GM23338 (cell line): ENCODE measurements around the gene OR13C4. TPM values are rescaled to one million over a fixed set of nuclear protein-coding genes. Genes with fewer than 3 reads are reported as not detected.

ENCODE experiments used
- polyA plus RNA-seq: library from polyadenylated mRNA; unstranded; fragments of >200 nt; fragmentation: Nextera tagmentation; extraction: Ambion mirVana; gene quantifications from 2 replicates; pipeline ENCODE4 v1.2.1, GENCODE V29; 2016
- total RNA-seq: library from RNA; depleted of rRNA; stranded (reverse); fragments of >200 nt; shearing (Covaris generic); gene quantifications from 2 replicates; pipeline ENCODE4 v1.2.3, GENCODE V29; 2014; rRNA removed

OR13C4 gene
- total and polyA plus RNA-seq, 2 experiments from 2014 or later, result not detected

Other genes starting within 250 kb of the OR13C4 start
- gene OR13F1, start 22.9 kb downstream of the OR13C4 start, total RNA-seq, result not detected in 2 replicates
- gene OR13F1, start 22.9 kb downstream of the OR13C4 start, polyA plus RNA-seq, result not detected in 2 replicates
- not detected in 2 replicates for gene OR13C3, start 9.6 kb upstream of the OR13C4 start, total RNA-seq
- not detected in 2 replicates for gene OR13C3, start 9.6 kb upstream of the OR13C4 start, polyA plus RNA-seq
- not detected in 2 replicates for gene OR13C8, start 42.0 kb upstream of the OR13C4 start, total RNA-seq
- not detected in 2 replicates for gene OR13C8, start 42.0 kb upstream of the OR13C4 start, polyA plus RNA-seq
- gene OR13C5, start 72.2 kb upstream of the OR13C4 start, total RNA-seq, result not detected in 2 replicates
- gene OR13C5, start 72.2 kb upstream of the OR13C4 start, polyA plus RNA-seq, result not detected in 2 replicates
- gene OR13C2, start 78.4 kb upstream of the OR13C4 start, total RNA-seq, result not detected in 2 replicates
- gene OR13C2, start 78.4 kb upstream of the OR13C4 start, polyA plus RNA-seq, result not detected in 2 replicates
- gene OR13C9, start 91.0 kb upstream of the OR13C4 start, total RNA-seq, result not detected in 2 replicates
- gene OR13C9, start 91.0 kb upstream of the OR13C4 start, polyA plus RNA-seq, result not detected in 2 replicates
- not detected in 2 replicates for gene OR13D1, start 167.3 kb upstream of the OR13C4 start, total RNA-seq
- not detected in 2 replicates for gene OR13D1, start 167.3 kb upstream of the OR13C4 start, polyA plus RNA-seq
- gene NIPSNAP3A, start 220.5 kb upstream of the OR13C4 start, total RNA-seq, result 9.6 and 12.7 TPM in 2 replicates
- gene NIPSNAP3A, start 220.5 kb upstream of the OR13C4 start, polyA plus RNA-seq, result 11.1 and 13.0 TPM in 2 replicates
- gene NIPSNAP3B, start 236.9 kb upstream of the OR13C4 start, total RNA-seq, result 0.47 and 0.63 TPM in 2 replicates
- 1.0 and 1.4 TPM in 2 replicates for gene NIPSNAP3B, start 236.9 kb upstream of the OR13C4 start, polyA plus RNA-seq